ENCODE results near the gene ARL5A.
"Not testable (repeated sequence)": the region's sequence is repeated elsewhere in the genome, so short reads cannot be mapped to it uniquely, and the experiment has no call there.

The ARL5A gene

DNA sequence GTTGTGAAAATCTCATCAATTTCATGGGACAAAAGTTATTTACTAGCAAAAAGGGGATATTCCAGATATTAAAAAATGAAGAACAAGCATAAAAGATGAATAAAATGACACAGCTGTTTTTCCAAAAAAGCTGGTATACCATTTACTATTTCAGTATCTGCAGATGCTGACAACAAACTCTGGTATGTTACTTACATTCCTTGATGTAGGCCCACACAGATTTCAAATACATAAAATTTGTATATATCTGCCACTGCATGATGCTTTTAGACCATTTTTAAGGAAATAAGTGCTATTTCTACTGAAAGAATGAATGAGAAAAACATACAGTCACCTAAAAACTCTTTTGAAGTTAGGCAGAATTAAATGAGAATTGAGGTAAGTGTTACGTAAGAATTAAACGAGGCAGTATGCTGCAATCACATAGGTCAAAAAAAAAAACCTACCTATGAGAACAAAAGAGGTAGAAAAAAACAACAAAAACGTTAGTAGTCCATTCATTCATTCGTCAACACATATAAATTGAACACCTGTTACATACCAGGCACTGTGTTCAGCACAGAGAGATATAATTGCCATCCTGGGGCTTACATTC is 32.5 kb downstream of the ARL5A start:
- DNase-seq (ENCODE audit: low read depth in 2 of 2), result no peak

DNA sequence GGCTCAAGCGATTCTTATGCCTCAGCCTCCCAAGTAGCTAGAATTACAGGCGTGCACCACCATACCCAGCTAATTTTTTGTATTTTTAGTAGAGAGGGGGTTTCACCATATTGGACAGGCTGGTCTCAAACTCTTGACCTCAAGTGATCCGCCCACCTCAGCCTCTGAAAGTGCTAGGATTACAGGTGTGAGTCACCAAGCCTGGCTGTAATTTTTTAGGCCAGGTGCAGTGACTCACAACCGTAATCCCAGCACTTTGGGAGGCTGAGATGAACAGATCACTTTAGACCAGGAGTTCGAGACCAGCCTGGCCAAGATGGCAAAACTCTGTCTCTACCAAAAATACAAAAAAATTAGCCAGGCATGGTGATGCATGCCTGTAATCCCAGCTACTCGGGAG is 33.8 kb downstream of the ARL5A start:
- DNase-seq (ENCODE audit: low read depth in 2 of 2), result not testable (repeated sequence)

DNA sequence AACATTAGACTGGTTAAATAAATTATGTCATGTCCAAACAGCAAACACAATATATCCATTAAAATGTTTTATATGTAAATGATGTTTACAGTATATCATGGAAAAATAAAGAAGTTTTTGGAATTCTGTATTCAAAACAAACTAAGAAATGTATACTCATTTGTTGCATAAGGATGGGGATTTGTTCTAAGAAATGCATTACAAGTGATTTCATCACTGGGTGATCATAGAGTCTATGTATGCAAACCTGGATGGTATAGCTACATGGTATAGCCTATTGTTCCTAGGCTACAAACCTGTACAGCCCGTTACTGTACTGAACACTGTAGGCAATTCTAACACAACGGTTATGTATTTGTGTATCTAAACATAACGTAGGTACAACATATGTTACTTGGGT is 35.1 kb downstream of the ARL5A start:
- DNase-seq (ENCODE audit: low read depth in 2 of 2), result no peak

DNA sequence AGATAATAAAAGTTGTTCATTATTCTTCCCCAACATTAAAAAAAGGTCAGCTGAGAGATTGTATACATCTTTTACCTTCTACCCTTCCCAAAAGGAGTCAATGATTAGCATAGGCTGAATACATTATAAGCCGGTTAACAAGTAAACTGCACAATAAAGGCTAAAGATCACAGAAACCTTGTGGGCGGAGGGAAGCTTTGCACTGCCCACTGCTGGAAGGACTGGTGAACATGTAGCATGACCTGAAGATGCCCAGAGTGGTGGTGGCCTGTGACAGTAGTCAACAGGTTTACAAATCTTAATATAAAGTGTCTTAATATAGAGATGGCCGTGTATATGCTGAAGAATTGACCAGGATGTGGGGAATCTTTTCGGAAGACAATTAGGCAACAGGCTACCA is 35.6 kb downstream of the ARL5A start:
- DNase-seq (ENCODE audit: low read depth in 2 of 2), result no peak

DNA sequence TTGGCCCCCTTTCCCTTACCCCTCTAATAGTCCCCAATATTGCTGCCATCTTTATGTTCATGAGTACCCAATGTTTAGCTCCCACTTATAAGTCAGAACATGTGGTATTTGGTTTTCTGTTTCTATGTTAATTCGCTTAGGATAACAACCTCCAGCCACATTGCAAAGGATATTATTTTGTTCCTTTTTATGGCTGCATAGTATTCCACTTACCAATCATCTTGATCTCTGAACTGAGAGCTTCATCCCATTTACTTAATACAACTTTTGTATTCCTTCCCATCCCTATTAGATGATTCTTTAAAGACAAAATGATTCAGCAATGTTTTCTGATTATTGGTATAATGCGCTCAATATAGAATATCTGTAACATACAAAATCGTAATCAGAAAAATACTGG is 36.7 kb downstream of the ARL5A start:
- no peak for DNase-seq (ENCODE audit: low read depth in 2 of 2)

DNA sequence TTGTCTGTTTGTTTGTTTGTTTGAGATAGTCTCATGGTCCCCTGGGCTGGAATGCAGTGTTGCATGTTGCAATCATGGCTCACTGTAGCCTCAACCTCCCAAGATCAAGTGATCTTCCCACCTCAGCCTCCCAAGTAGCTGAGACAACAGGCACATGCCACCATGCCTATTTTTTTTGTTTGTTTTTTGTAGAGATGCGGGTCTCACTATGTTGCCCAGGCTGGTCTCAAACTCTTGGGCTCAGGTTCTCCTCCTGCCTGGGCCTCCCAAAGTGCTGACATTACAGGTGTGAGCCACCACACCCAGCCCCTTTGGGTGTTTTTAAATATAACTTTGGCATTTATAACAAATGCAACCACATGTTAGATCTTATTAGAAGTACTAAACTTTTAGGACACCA is 37.5 kb downstream of the ARL5A start:
- DNase-seq (ENCODE audit: low read depth in 2 of 2), result no peak

DNA sequence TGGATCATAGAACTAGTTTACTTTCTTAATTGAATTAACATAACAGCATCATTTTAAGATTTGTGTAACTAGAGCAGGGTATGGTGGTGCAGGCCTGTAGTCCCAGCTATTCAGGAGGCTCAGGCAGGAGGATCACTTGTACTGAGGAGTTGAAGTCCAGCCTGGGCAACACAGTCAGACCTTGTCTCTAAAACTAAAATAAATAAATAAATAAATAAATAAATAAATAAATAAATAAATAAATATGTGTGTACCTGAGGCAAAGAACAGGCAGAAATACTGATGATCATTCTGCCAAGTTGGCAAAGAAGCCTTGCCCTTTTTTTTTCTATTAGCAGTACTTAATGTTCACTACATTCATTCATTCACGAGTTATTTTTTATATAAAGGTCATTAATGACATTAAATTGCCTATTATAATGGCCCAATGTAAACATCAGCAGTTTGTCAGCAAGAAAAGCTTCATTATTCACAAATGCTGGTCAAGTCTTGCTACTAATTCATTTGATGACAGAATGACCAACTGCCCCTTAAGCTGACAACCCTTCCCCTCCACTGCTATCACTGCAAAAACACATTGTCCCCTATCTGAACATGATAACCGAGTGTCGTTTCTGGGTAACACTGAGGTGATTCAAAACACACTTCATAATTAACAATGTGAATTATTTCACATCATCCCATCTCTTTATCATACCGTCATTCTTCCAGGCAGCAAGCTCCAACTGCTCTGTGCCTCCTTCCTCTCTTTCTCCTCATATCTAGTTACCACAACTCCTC is 39.0 kb downstream of the ARL5A start:
- DNase-seq (ENCODE audit: low read depth in 2 of 2), result no peak

DNA sequence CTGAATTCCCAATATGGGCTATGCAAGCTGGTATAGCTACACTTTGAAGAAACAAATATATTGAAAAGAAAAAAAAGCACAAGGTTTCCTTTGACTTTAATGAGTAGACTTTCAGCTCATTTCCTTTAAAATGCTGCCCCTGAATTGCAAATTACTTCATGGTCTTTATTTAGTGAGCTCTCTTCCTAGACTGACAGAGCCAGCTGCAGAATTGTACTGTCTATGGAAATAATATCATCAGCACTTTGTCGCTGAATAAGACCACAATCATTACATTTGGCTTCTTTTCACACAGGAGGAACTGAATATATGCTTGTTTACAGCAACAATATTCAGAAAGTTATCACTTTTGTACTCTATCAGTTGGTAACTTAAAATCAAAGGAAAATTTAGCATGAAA is 41.7 kb downstream of the ARL5A start:
- DNase-seq (ENCODE audit: low read depth in 2 of 2), result no peak

DNA sequence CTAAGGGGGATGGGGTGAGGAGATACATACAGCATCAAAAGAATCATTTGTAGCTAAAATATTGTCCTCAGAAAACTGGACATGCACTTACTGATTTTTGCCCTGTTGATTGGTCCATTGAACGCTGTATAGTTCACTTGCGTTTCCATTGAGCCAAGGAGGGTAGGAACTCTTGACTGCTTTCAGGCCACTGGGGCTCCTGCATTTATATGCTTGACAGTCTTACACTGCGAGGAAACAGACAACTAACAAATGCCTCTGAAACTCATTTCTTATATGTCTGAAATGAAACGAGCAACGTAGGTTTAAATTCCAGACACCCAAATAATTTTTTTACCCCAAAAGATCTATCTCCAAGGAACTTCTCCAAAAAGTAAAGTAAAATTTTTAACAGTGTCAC is 42.1 kb downstream of the ARL5A start:
- DNase-seq (ENCODE audit: low read depth in 2 of 2), result no peak

DNA sequence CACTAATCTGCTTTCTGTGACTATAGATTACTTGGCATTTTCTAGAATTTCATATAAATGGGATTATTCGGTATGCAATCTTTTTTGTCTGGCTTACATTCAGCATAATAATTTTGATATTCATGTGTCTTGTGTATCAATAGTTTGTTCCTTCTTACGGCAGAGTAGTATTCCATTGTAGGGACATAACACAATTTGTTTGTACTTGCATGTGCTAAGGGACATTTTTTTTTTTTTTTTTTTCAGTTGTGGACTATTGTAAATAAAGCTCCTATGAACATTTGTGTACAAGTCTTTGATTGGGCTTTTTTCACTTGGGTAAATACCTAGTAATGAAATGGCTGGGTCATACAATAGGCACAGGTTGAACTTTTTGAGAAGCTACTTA is 45.1 kb downstream of the ARL5A start:
- no peak for DNase-seq (ENCODE audit: low read depth in 2 of 2)

DNA sequence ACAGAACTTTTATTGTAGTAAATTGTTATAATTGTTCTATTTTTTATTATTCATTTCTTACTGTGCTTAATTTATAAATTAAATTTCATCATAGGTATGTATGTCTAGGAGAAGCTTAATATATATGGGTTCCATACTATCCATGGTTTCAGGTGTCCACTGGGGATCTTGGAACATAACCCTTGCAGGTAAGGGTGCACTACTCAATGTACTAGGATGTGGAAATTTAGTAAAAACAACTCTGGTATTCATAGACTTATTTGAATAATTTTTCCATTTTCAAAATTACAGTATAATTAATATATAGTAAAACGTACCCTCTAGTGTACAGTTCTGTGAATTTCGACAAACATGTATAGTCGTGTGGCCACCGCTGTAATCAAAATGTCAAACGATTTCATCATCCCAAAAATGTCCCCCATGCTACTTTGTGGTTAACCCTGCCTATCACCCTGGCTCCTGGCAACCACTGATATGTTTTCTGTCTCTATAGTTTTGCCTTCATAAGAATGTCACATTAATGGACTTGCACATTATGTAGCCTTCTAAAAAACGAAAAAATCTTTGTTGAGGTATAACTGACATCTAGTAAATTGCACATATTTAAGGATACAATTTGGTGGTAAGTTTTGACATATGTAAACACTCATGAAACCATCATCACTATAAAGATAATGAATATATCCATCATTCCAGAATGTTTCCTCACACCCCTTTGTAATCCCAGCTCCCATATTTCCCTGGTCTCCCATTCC is 45.7 kb downstream of the ARL5A start:
- no peak for DNase-seq (ENCODE audit: low read depth in 2 of 2)

DNA sequence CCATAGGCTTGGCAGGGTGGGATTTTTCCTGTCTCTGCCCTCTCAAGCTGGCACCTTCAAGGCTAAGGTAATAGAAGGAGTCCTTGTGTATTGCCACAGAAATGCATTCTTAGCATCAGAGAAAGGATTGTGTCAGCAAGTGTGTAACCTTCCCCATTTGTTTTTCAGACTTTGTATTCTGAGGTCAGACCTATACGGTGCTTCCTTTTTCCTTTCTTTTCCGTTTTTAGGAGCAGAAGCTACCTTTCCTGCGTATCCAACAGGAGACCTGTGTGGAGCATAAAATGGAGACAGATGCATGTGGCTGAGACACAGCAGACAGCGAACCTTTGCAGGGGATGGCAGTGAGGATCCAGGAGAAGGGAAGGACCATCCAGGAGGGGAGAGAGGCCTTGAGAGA is 46.6 kb downstream of the ARL5A start:
- DNase-seq (ENCODE audit: low read depth in 2 of 2), result no peak

DNA sequence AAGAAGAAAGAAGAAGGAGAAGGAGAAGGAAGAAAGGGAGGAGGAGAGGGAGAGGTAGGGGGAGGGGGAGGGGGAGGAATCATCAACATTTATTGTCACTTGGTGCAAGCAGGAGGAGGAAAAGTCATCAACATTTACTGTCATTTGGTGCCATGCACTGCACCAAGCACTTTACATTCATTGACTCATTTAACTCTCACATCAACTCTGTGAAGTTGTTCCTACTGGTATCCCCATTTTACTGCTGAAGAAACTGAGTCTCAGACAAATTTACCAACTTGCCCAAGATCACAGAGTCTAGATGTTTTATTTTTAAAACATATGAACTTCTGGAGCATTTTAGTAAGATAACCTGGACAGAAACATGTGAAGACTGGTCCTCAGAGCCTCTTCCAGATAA is 47.3 kb downstream of the ARL5A start:
- no peak for DNase-seq (ENCODE audit: low read depth in 2 of 2)

DNA sequence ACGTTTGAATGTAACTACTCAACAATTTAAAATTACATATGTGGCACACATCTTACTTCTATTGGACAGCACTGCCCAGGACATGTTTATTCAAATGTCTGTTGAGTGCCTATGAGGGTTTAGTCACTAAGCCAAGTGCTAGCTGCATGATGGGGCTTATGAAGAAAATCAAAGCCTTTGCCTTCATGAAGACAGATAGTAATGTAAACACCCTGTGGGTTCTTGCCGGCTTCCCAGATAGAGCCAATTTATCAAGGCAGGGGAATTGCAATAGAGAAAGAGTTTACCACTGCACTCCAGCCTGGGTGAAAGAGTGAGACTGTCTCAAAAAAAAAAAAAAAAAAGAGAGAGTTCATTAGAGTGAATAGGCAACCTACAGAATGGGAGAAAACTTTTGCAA is 50.3 kb downstream of the ARL5A start:
- DNase-seq (ENCODE audit: low read depth in 2 of 2), result no peak

DNA sequence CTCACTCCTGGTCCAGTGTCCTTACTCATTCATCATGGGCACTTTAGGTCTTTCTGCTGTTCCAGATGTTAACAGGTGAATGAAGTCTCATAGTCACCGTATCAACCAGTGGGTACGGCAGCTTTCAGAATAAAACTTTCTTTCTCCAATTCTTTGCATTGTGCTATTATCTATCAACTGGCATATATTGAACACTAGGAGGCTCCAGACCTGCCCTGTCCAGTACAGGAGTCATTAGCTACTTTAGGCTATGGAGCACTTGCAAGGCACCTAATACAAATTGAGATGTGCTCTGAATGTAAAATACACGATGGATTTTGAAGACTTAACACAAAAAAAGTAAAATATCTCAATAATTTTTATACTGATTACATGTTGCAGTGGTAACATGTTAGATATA is 50.7 kb downstream of the ARL5A start:
- DNase-seq (ENCODE audit: low read depth in 2 of 2), result no peak

DNA sequence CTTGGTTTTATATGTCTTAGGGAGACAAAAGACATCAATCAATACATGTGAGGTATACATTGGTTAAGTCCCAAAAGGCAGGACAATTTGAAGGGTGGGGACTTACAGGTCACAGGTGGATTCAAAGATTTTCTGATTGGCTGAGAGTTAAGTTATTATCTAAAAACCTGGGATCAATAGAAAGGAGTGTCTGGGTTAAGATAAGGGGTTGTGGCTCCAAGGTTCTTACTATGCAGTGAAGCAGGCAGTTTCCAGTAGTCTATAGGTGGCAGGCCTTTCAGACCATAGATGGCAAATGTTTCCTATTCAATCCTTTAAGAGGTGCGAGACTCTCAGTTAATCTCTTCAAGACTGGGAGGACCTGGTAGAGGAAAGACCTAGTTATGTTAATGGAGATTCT is 51.9 kb downstream of the ARL5A start:
- no peak for DNase-seq (ENCODE audit: low read depth in 2 of 2)

DNA sequence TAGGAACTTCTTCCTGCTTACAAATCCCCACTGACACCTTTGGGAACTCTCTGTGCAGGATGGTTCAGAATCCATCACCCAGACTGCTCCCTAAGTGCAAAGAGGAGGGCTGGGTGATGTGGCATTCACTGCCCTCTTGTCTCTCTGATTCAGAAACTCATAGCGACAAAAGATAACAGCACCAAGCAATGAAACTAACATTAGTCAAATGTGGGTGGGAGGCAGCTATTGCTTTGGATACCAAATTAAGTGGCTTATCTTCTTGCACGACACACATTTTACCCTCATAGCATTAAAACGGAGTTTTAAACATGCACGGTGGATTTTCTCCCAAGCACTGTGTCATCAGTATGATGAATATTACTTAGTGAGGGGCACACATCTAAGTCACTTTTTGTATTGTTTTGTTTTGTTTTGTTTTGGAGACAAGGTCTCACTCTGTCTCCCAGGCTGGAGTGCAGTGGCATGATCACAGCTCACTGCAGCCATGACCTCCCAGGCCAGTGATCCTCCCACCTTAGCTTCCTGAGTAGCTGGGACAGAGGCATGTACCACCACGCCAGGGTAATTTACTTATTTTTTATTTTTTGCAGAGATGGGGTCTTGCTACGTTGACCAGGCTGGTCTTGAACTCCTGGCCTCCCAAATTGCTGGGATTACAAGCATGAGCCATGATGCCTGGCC is 53.0 kb downstream of the ARL5A start:
- DNase-seq (ENCODE audit: low read depth in 2 of 2), result no peak

DNA sequence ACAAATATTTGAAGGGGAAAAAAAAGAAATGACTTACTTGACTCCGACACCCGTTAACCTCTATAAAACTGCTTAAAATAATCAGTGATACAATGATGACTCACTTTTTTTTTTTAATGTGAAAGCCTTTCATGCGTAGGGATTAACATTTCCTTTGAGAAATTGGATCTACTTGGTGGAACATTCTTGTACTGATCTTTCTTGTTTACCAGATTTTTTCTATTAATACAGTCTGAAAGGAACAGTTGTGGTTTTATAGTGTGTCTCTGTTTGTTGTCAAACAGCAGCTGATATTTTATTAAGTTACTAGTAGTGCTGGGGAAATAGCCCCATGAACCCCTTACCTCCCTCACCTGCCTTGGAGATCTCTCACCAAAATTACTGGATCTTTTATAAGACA is 53.7 kb downstream of the ARL5A start:
- no peak for DNase-seq (ENCODE audit: low read depth in 2 of 2)

DNA sequence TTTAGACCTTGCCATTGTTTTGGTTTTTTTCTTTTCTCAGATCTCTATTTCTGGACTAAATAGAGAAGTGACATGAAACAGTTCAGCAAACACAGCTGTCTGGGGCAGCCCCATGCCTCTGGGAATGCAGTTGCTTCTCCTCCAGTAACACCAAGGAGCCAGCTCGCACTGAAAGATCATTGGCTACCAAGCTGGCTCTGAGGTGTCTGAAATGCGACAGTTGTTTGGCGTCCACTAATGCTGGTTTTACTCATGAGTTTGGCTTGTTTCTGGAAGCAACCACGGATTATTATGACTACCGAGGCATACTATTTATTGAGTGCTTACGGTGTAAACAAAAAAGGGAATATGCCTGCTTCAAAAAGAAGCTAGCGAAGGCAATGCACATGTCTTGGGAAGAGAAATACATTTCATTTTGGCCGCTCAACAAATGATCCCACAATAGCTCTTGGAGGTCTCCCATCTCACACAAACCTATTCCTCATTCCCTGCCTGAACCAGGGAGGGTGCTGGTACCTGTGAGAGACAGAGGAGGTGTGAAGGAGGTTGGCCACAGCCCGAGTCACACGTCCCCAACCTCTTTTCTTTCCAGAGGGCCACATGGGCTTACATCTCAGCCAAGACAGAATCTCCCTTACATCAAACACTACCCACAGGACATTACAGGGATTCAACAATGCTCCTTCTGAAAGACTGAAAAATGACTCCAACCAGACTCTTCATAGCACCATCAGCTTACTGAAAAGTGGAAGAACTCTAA is 56.4 kb downstream of the ARL5A start:
- DNase-seq (ENCODE audit: low read depth in 2 of 2), result no peak

DNA sequence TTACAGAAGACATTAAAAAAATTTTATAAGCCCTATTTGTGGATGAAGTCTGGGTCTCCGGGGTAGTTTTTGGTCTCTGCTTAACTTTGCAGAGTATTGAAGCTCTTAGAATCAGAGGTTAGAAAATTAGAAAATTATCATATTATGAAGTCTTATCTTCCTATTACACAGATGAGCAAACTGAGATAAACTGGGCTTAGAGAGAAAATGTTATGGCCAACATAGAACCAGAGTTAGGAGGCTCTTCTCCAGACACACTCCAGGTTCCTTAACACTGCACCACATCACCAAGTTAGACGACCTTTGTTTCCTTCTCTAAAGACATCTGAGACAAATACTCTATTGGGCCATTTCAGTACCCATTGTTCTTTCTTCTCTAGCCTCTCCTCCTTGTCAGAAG is 57.2 kb downstream of the ARL5A start:
- DNase-seq (ENCODE audit: low read depth in 2 of 2), result no peak

DNA sequence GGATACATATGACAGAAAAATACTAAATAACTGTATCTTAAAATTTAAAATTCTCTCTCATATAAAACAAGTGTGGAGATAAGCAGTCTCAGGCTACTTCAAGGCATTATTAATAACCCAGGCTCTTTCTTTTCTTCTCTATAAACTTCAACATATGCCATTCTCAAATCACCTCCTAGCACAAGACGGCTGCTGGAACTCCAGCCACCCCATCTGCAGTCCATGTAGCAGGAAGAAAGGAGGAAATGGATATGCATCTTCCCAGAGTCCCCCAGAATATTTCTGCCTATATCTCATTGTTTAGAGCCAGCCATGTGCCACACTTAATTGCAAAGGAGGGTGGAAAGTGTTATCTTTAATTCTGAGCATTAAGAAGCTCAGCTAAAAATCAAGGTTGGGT is 58.6 kb downstream of the ARL5A start:
- no peak for DNase-seq (ENCODE audit: low read depth in 2 of 2)

DNA sequence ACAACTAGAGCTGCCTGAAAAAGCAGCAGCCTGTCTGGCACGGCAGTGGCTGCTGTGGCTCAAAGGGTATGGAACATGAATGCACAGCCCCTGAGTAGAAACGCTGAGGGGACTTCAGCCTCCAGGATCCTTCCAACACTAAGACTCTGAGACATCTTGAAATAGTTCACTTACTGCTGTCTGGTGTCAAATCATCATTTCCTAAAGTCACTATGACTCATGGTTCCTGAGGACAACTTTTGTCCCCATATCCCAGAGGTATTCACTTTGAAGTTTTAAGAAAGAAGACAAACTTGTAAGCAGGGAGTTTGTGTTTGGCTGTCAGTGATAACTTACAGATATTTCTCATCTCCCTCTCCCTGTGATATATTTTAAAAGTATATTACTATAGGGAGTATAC is 60.7 kb downstream of the ARL5A start:
- no peak for DNase-seq (ENCODE audit: low read depth in 2 of 2)
